ENCODE data around the gene ECE1.

The ECE1 gene

GRCh38 chr1:21263653-21264225 lies 26.5 kb downstream of the ECE1 start:
- Histone ChIP-seq H3K4me2 (ENCODE audit: low read depth, low read length, poor library complexity, severe bottlenecking) (no peak overlapping the region), H3K27me3 (ENCODE audit: insufficient read depth, low read length, poor library complexity, severe bottlenecking) (no peaks in the 10 kb centered on the region), H3K9ac (ENCODE audit: low read depth, low read length, poor library complexity, severe bottlenecking) (no peak overlapping the region)

GRCh38 chr1:21263052-21263429 lies 27.2 kb downstream of the ECE1 start:
- Histone ChIP-seq H3F3A (ENCODE audit: low read depth) (no peaks in the 10 kb centered on the region), H3K36me3 (ENCODE audit: insufficient read depth, low read length) (no peaks in the 10 kb centered on the region; the same call in 1 of the 2 replicates), H3K79me2 (ENCODE audit: insufficient read depth, low read length) (no peaks in the 10 kb centered on the region), H3K4me1 (ENCODE audit: insufficient read depth, low read length, poor library complexity, severe bottlenecking) (peaks cover 3% of the 10 kb centered on the region), H3K9me3 (ENCODE audit: insufficient read depth, low read depth, low read length) (no peaks in the 10 kb centered on the region), H3K4me2 (ENCODE audit: low read depth, low read length, poor library complexity, severe bottlenecking) (no peak overlapping the region), H3K4me3 (ENCODE audit: low read length, poor library complexity, severe bottlenecking) (no peak overlapping the region), H4K20me1 (ENCODE audit: insufficient read depth, low read length, poor library complexity, severe bottlenecking) (no peaks in the 10 kb centered on the region), H3K27me3 (ENCODE audit: insufficient read depth, low read length, poor library complexity, severe bottlenecking) (no peaks in the 10 kb centered on the region), H2AFZ (ENCODE audit: low read length) (no peak overlapping the region), H3K9ac (ENCODE audit: low read depth, low read length, poor library complexity, severe bottlenecking) (no peak overlapping the region), H3K9me2 (replicated peaks; ENCODE audit: low read depth, low read length) (no peaks in the 10 kb centered on the region)
- no peak for TF ChIP-seq EZH2phosphoT487 (IDR thresholded peaks at IDR 0.05; ENCODE audit: borderline replicate concordance)
- TF ChIP-seq, protein P1, sequence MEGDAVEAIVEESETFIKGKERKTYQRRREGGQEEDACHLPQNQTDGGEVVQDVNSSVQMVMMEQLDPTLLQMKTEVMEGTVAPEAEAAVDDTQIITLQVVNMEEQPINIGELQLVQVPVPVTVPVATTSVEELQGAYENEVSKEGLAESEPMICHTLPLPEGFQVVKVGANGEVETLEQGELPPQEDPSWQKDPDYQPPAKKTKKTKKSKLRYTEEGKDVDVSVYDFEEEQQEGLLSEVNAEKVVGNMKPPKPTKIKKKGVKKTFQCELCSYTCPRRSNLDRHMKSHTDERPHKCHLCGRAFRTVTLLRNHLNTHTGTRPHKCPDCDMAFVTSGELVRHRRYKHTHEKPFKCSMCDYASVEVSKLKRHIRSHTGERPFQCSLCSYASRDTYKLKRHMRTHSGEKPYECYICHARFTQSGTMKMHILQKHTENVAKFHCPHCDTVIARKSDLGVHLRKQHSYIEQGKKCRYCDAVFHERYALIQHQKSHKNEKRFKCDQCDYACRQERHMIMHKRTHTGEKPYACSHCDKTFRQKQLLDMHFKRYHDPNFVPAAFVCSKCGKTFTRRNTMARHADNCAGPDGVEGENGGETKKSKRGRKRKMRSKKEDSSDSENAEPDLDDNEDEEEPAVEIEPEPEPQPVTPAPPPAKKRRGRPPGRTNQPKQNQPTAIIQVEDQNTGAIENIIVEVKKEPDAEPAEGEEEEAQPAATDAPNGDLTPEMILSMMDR (conservative IDR thresholded peaks at IDR 0.05; ENCODE audit: low read length) = no peak

More at GRCh38 chr1:21263653-21264225, 26.5 kb downstream of the ECE1 start:
- H3K79me2 ChIP-seq (ENCODE audit: insufficient read depth, low read length) = no peaks in the 10 kb centered on the region
- H3F3A ChIP-seq (ENCODE audit: low read depth) = no peaks in the 10 kb centered on the region
- H3K9me3 ChIP-seq (ENCODE audit: insufficient read depth, low read depth, low read length) = no peaks in the 10 kb centered on the region
- H3K4me1 ChIP-seq (ENCODE audit: insufficient read depth, low read length, poor library complexity, severe bottlenecking) = peaks cover 3% of the 10 kb centered on the region
- TF ChIP-seq, protein P1 (conservative IDR thresholded peaks at IDR 0.05; ENCODE audit: low read length) = no peak
- TF ChIP-seq EZH2phosphoT487 (IDR thresholded peaks at IDR 0.05; ENCODE audit: borderline replicate concordance) = no peak
- no peaks in the 10 kb centered on the region for H3K9me2 ChIP-seq (replicated peaks; ENCODE audit: low read depth, low read length)
- H3K36me3 ChIP-seq (ENCODE audit: insufficient read depth, low read length) = no peaks in the 10 kb centered on the region; the same call in 1 of the 2 replicates
- H4K20me1 ChIP-seq (ENCODE audit: insufficient read depth, low read length, poor library complexity, severe bottlenecking) = no peaks in the 10 kb centered on the region
- H3K4me3 ChIP-seq (ENCODE audit: low read length, poor library complexity, severe bottlenecking) = no peak overlapping the region
- H2AFZ ChIP-seq (ENCODE audit: low read length) = no peak overlapping the region

DNA sequence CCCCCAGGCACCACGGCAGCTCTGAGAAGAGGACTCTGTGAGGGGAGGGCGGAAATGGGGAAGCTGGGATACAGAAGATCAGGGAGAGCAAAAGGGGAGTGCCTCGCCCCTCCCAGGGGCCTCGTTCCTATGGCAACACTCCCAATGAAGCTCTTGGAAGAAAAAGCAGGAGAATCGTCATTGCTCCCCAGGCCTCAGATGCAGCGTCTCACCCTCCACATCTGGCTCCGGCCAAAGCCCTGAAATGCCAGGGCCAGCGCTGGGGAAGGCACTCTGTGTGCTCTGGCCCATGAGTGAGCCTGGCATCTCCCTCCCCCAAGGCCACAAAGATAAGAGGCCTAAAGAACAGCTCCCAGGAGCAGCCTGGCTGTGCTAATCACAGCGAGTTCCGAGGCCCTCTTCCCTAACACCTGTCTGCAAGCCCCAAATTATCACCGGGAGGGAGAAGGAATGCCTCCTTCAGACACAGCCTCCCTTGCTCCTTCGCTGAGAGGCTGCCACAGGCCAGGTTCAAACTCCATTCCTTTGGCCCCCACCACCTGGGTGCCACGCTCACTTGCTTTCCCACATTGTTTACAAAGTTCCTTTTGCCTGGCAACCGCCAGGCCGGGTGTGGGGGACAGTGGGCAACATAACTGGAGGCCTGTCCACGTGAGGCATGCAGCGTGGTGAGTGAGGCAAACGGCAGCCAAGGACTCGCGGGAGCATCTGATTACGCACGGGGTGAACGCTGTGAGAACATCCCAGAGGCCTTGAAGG lies 27.8 kb downstream of the ECE1 start:
- Histone ChIP-seq H3K9ac (ENCODE audit: low read depth, low read length, poor library complexity, severe bottlenecking) (no peak overlapping the region), H3F3A (ENCODE audit: low read depth) (no peaks in the 10 kb centered on the region), H4K20me1 (ENCODE audit: insufficient read depth, low read length, poor library complexity, severe bottlenecking) (no peaks in the 10 kb centered on the region), H3K9me2 (replicated peaks; ENCODE audit: low read depth, low read length) (no peaks in the 10 kb centered on the region), H3K36me3 (ENCODE audit: insufficient read depth, low read length) (no peaks in the 10 kb centered on the region), H3K9me3 (ENCODE audit: insufficient read depth, low read depth, low read length) (no peaks in the 10 kb centered on the region), H3K4me1 (ENCODE audit: insufficient read depth, low read length, poor library complexity, severe bottlenecking) (peaks cover 3% of the 10 kb centered on the region), H3K27me3 (ENCODE audit: insufficient read depth, low read length, poor library complexity, severe bottlenecking) (no peaks in the 10 kb centered on the region), H3K4me3 (ENCODE audit: low read length, poor library complexity, severe bottlenecking) (no peak overlapping the region), H3K79me2 (ENCODE audit: insufficient read depth, low read length) (no peaks in the 10 kb centered on the region), H2AFZ (ENCODE audit: low read length) (no peak overlapping the region), H3K4me2 (ENCODE audit: low read depth, low read length, poor library complexity, severe bottlenecking) (no peak overlapping the region)
- TF ChIP-seq EZH2phosphoT487 (IDR thresholded peaks at IDR 0.05; ENCODE audit: borderline replicate concordance) = no peak
- TF ChIP-seq, protein P1 (conservative IDR thresholded peaks at IDR 0.05; ENCODE audit: low read length) = no peak
